ENCODE measurements around the gene IER3. TPM values are rescaled to one million over a fixed set of nuclear protein-coding genes. Genes with fewer than 3 reads are reported as not detected.
"Not testable (repeated sequence)": the region's sequence is repeated elsewhere in the genome, so short reads cannot be mapped to it uniquely, and the experiment has no call there.

IER3 gene
- polyA plus RNA-seq, 1 experiment: 51.7 TPM

DNA sequence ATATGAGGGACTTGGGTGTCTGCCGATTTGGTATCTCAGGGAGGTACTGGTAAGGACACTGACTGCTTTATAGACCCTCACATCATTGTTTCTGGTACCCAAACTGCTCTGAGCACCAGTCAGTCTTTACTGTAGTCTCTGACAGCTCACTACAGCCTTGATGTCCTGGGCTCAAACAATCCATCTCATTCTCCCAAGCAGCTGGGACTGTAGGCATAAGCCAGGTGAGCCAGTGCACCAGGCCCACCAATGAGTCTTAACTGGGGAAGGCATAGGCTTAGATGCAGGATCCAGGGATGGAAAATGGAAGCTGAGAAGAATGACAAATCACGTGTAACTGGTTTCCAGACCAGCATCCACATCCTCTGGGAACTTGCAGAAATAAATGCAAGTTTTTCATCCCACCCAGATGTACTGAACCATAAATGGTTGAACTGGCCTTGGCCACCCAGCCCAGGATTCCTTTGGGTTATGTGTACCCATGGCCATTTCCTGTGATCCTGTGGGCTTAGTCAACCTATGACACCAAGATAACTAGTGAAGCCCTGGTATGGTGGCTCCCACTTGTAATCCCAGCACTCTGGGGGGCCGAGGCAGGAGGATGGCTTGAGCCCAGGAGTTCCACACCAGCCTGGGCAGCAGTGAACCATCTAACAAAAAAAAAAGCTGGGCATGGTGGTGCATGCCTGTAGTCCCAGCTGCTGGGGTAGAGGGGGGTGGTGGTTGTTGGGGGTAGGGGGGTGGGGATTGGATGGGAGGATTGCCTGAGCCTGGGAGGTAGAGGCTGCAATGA is 18.4 kb downstream of the IER3 start:
- ChIA-PET POLR2A (no interaction called here), CTCF (interaction anchor here (2.4 to 20.5 kb wide), 2 partner anchors 48 to 153 kb away, joined by 8 to 387 read pairs; partner anchors contain the start of gene DHX16)
- TF ChIP-seq, protein P1, sequence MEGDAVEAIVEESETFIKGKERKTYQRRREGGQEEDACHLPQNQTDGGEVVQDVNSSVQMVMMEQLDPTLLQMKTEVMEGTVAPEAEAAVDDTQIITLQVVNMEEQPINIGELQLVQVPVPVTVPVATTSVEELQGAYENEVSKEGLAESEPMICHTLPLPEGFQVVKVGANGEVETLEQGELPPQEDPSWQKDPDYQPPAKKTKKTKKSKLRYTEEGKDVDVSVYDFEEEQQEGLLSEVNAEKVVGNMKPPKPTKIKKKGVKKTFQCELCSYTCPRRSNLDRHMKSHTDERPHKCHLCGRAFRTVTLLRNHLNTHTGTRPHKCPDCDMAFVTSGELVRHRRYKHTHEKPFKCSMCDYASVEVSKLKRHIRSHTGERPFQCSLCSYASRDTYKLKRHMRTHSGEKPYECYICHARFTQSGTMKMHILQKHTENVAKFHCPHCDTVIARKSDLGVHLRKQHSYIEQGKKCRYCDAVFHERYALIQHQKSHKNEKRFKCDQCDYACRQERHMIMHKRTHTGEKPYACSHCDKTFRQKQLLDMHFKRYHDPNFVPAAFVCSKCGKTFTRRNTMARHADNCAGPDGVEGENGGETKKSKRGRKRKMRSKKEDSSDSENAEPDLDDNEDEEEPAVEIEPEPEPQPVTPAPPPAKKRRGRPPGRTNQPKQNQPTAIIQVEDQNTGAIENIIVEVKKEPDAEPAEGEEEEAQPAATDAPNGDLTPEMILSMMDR (IDR thresholded peaks at IDR 0.05; ENCODE audit: insufficient read depth, low read depth, low read length): no peak
- peaks cover 35% of the 10 kb centered on the region for H3K36me3 ChIP-seq (ENCODE audit: control insufficient read depth, insufficient read depth, low read length)
- no peaks in the 10 kb centered on the region for H3K27me3 ChIP-seq (ENCODE audit: control insufficient read depth, insufficient read depth, low read length)
- DNase-seq (ENCODE audit: low read depth): no peak
- no peak overlapping the region for H3K4me3 ChIP-seq (ENCODE audit: low read depth, low read length)

DNA sequence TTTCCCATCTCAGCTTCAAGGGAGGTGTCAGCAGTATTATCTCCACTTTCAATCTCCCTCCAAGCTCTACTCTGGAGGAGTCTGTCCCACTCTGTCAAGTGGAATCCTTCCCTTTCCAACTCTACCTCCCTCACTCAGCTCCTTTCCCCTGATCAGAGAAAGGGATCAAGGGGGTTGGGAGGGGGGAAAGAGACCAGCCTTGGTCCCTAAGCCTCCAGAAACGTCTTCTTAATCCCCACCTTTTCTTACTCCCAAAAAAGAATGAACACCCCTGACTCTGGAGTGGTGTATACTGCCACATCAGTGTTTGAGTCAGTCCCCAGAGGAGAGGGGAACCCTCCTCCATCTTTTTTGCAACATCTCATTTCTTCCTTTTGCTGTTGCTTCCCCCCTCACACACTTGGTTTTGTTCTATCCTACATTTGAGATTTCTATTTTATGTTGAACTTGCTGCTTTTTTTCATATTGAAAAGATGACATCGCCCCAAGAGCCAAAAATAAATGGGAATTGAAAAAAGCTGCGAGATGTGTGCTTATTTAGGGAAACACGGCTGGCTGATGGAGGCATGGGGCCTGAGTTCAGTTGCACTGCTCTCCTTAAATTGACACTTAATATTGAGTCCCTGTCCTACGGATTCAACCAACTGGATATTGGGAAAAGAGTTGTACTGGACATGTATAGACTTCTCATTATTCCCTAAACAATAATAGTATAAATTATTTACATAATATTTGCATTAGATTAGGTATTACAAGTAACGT is 19.3 kb downstream of the IER3 start:
- H3K27me3 ChIP-seq (ENCODE audit: control insufficient read depth, insufficient read depth, low read length): no peaks in the 10 kb centered on the region
- ChIA-PET CTCF (interaction anchor here (0.6 to 20.5 kb wide), 7 partner anchors 10 to 401 kb away, joined by 3 to 387 read pairs (median 4); partner anchors contain the start of gene DHX16), POLR2A (interaction anchor here (0.6 kb wide), 1 partner anchor 110 kb away, joined by 12 read pairs; no protein-coding TSS in a partner anchor)
- peaks cover 27% of the 10 kb centered on the region for H3K36me3 ChIP-seq (ENCODE audit: control insufficient read depth, insufficient read depth, low read length)
- no peak for DNase-seq (ENCODE audit: low read depth)
- TF ChIP-seq, protein P1 (IDR thresholded peaks at IDR 0.05; ENCODE audit: insufficient read depth, low read depth, low read length): no peak
- H3K4me3 ChIP-seq (ENCODE audit: low read depth, low read length): no peak overlapping the region

DNA sequence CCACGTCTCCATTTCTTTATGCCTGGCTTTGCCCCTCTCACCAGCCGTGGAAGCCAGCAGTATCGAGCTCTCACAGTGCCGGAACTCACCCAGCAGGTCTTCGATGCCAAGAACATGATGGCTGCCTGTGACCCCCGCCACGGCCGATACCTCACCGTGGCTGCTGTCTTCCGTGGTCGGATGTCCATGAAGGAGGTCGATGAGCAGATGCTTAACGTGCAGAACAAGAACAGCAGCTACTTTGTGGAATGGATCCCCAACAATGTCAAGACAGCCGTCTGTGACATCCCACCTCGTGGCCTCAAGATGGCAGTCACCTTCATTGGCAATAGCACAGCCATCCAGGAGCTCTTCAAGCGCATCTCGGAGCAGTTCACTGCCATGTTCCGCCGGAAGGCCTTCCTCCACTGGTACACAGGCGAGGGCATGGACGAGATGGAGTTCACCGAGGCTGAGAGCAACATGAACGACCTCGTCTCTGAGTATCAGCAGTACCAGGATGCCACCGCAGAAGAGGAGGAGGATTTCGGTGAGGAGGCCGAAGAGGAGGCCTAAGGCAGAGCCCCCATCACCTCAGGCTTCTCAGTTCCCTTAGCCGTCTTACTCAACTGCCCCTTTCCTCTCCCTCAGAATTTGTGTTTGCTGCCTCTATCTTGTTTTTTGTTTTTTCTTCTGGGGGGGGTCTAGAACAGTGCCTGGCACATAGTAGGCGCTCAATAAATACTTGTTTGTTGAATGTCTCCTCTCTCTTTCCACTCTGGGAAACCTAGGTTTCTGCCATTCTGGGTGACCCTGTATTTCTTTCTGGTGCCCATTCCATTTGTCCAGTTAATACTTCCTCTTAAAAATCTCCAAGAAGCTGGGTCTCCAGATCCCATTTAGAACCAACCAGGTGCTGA is 20.3 kb downstream of the IER3 start:
- not testable (repeated sequence) for DNase-seq (ENCODE audit: low read depth); H3K27me3 ChIP-seq (ENCODE audit: control insufficient read depth, insufficient read depth, low read length); H3K4me3 ChIP-seq (ENCODE audit: low read depth, low read length)
- ChIA-PET POLR2A (interaction anchor here (0.6 kb wide), 1 partner anchor 109 kb away, joined by 12 read pairs; no protein-coding TSS in a partner anchor), CTCF (interaction anchor here (0.6 to 20.5 kb wide), 17 partner anchors 11 to 402 kb away, joined by 3 to 387 read pairs (median 4); partner anchors contain the start of genes ATAT1, DDR1, DHX16 and MRPS18B)
- H3K36me3 ChIP-seq (ENCODE audit: control insufficient read depth, insufficient read depth, low read length): peaks cover 20% of the 10 kb centered on the region

DNA sequence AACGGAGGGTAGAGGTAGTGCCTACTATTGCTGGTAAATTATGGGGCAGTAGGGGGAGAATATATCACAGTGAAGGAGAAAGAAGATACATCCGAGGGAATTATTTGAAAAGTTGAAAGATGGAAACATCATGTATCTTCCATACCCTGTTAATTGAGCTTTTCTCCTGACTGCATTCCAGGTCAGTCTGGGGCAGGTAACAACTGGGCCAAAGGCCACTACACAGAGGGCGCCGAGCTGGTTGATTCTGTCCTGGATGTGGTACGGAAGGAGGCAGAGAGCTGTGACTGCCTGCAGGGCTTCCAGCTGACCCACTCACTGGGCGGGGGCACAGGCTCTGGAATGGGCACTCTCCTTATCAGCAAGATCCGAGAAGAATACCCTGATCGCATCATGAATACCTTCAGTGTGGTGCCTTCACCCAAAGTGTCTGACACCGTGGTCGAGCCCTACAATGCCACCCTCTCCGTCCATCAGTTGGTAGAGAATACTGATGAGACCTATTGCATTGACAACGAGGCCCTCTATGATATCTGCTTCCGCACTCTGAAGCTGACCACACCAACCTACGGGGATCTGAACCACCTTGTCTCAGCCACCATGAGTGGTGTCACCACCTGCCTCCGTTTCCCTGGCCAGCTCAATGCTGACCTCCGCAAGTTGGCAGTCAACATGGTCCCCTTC is 21.0 kb downstream of the IER3 start:
- CTCF ChIA-PET: interaction anchor here (0.7 to 20.5 kb wide), 27 partner anchors 8 to 363 kb away, joined by 3 to 387 read pairs (median 4); partner anchors contain the start of genes ATAT1, DDR1, DHX16 and FLOT1
- not testable (repeated sequence) for H3K4me3 ChIP-seq (ENCODE audit: low read depth, low read length); DNase-seq (ENCODE audit: low read depth); H3K27me3 ChIP-seq (ENCODE audit: control insufficient read depth, insufficient read depth, low read length)
- POLR2A ChIA-PET: interaction anchor here (0.5 to 0.6 kb wide), 2 partner anchors 28 to 77 kb away, joined by 6 to 8 read pairs; no protein-coding TSS in a partner anchor
- H3K36me3 ChIP-seq (ENCODE audit: control insufficient read depth, insufficient read depth, low read length): peaks cover 20% of the 10 kb centered on the region

DNA sequence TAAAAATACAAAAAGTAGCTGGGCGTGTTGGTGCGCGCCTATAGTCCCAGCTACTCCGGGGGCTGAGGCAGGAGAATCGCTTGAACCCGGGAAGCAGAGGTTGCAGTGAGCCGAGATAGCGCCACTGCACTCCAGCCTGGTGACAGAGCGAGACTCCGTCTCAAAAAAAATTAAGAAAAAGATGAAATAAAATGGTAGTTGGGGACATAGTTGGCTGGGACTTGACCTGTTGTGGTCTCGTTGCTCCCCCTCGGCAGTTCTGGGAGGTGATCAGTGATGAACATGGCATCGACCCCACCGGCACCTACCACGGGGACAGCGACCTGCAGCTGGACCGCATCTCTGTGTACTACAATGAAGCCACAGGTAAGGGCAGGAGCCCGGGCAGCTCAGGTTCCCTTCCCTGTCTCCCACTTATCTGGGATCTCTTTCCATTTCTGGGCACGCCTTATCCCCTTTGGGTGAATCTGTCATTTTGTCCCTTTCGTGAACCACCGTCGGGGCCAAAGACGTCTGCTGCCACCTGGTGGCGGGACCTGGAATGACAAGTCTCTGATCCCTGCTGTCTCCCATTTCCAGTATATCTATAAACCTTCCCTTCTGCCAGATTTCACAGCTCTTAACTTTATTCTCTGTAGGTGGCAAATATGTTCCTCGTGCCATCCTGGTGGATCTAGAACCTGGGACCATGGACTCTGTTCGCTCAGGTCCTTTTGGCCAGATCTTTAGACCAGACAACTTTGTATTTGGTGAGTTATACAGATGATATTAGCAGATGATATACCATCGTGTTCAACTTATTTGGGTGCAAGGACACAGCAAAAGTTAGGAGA is 21.9 kb downstream of the IER3 start:
- Histone ChIP-seq H3K27me3 (ENCODE audit: control insufficient read depth, insufficient read depth, low read length) (no peaks in the 10 kb centered on the region), H3K4me3 (ENCODE audit: low read depth, low read length) (peak overlapping the region; percentile 92), H3K36me3 (ENCODE audit: control insufficient read depth, insufficient read depth, low read length) (peaks cover 16% of the 10 kb centered on the region)
- CTCF ChIA-PET: interaction anchor here (0.7 to 20.5 kb wide), 30 partner anchors 9 to 369 kb away, joined by 3 to 387 read pairs (median 4); partner anchors contain the start of genes ATAT1, DDR1, DHX16 and FLOT1
- TF ChIP-seq, protein P1 (IDR thresholded peaks at IDR 0.05; ENCODE audit: insufficient read depth, low read depth, low read length): peak; percentile 88
- POLR2A ChIA-PET: interaction anchor here (1.6 kb wide), 1 partner anchor 41 kb away, joined by 4 read pairs; no protein-coding TSS in a partner anchor
- DNase-seq (ENCODE audit: low read depth): no peak

DNA sequence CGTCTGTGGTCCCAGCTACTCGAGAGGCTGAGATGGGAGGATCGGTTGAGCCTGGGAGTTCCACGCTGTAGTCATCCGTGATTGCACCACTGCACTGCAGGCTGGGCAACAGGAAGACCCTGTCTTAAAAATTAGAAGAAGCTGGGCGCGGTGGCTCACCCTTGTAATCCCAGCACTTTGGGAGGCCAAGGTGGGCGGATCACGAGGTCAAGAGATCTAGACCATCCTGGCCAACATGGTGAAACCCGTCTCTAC is 22.4 kb downstream of the IER3 start:
- H3K36me3 ChIP-seq (ENCODE audit: control insufficient read depth, insufficient read depth, low read length): peaks cover 16% of the 10 kb centered on the region
- not testable (repeated sequence) for DNase-seq (ENCODE audit: low read depth); H3K27me3 ChIP-seq (ENCODE audit: control insufficient read depth, insufficient read depth, low read length)
- peak overlapping the region; percentile 92 for H3K4me3 ChIP-seq (ENCODE audit: low read depth, low read length)
- ChIA-PET CTCF (interaction anchor here (0.7 to 20.5 kb wide), 23 partner anchors 9 to 370 kb away, joined by 3 to 387 read pairs (median 6); partner anchors contain the start of genes DDR1, DHX16, FLOT1 and NRM), POLR2A (interaction anchor here (0.6 to 1.6 kb wide), 2 partner anchors 40 to 106 kb away, joined by 4 to 5 read pairs; no protein-coding TSS in a partner anchor)
